GM18873 (cell line): Measurements from ENCODE around the gene ZDHHC11B.
"Not testable (repeated sequence)": the region's sequence is repeated elsewhere in the genome, so short reads cannot be mapped to it uniquely, and the experiment has no call there.

Source experiments
- ATAC-seq: cut with Tn5 transposase; IDR thresholded peaks from one replicate; pipeline ENCODE4 v1.9.1; 2021; ENCODE audit warnings: mild to moderate bottlenecking, moderate library complexity, moderate number of reproducible peaks; ENCODE audit not compliant: unreplicated experiment, low FRiP score

The ZDHHC11B gene

DNA sequence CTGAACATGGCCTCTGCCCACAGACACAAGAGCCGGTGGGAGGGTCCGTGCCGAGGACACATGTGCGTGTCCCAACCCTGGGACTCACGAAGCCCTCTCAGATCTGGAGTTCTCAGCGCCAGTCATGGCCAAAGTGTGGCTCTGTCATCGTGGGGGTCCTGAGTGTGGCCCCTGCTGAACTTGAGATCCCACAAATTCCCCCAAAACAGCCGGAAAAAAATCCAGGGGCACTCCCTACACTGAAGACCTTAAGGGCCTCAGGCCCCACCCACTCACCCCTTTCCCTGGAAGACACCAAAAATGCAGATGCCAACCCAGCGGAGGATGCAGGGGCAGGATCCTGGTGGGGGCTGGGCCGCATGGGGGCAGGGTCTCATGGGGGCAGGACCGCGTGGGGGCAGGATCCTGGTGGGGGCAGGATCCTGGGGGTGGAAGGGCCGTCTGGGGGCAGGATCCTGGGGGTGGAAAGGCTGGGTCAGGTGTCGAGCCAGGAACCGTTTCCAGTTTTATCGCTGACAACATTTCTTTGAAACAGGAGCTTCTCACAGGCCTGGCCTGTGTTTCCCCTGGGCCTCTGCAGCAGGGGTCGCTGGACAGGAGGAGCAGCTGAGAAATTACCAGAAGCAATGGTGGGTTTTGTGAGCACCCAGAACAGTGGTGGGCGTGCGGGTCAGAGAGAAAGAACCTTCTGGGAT lies 13.3 kb downstream of the ZDHHC11B start:
- not testable (repeated sequence) for ATAC-seq

DNA sequence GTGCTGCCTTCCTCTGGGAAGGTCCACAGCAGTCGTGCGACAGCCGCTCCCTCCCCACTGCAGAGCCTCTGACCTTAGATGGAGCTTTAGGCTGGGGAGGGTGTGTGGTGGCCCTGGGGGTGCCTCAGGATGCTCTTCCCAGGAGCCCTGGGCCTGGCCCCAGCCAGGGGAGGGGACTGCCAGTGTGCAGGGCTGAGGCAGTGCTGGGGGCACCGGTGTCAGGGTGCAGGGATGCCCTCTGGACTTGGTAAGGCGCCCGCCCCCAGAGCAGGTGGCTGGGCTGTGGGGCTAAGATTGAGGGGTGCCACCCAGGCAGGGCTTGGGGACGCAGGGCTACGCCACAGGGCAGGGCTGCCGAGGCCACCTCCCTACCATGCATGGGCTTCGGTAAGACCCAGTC lies 13.9 kb downstream of the ZDHHC11B start:
- not testable (repeated sequence) for ATAC-seq

DNA sequence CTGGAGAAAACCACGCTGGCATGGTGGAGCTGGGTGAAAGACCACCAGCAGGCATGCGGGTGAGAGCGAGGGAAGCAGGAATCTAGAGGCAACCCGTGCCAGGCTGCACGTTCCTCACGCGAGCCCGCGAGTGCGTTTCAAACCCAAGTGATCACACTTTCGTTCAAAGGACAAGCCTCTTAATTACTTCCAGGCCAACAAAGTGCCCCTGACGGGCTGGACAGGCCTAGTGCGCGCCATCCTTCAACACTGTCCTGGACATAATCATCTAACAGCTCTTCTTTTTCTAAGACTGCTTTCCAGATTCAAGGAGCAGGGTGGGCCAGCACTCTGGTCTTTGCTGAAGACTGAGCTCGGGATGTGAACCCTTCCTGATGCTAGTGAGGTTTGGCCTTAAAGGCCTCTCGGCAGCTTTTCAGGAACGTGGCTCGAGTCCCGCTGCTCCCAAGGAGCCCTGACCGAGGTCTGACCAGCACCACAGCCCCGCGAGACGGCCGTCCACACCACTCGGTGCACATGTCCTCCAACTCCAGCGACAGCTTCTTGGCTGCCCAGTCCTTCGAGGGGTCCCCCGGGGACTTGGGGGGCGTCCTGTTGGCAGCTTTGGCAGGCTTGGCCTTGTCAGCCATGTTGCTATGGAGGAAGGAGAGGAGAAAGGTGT lies 14.9 kb downstream of the ZDHHC11B start:
- ATAC-seq = not testable (repeated sequence)

GRCh38 chr5:766666-767431 lies 17.7 kb downstream of the ZDHHC11B start:
- ATAC-seq = no peak

DNA sequence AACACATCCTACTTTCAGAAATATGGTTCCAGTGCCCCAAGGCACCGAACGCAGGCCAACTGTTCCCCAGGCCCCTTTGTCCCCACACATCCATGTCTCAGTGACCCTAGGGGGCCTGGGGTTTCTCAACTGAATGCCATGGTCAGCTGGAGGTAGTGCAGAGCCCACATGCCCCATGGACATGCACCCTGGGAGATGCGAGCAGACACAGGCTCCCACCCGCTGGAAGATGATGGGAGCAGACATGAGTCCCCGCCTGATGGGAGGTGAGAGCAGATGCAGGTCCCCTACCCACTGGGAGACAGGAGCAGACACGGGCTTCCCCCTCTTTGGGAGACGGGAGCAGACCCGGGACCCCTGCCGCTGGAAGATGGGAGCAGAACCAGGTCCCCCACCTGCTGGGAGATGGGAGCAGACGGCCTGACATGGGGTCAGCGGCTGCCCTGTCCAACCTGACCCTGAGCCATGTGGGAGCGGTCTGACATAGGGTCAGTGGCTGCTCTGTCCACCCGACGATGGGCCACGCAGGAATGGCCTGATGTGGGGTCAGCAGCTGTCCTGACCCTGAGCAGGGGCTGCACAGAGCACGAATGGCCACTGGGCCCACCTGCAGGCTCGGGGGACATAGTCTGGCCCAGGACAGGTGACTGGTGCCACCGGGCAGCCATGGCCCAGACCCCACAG lies 18.4 kb downstream of the ZDHHC11B start:
- ATAC-seq = no peak

- no peak for ATAC-seq
Observed at GRCh38 chr5:763998-764781, 20.3 kb downstream of the ZDHHC11B start.

DNA sequence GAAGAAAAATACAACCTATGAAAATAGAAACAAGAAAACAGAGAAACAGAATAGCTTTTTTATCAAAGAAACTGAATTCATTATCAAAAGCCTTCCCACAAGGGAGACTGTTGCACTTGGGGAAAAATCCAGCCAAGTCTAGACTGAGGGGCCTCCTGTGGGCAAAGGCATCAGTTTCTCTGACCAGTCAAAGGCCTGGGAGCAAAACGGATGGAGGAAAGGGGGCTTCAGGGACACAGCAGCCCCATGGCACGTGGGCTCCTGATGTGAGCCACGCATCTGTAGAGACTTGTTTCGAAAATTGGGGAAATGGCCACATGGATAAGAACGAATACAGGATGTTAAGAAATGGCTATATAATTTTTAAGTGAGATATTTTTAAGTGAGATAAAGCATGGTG lies 21.1 kb downstream of the ZDHHC11B start:
- ATAC-seq = no peak

DNA sequence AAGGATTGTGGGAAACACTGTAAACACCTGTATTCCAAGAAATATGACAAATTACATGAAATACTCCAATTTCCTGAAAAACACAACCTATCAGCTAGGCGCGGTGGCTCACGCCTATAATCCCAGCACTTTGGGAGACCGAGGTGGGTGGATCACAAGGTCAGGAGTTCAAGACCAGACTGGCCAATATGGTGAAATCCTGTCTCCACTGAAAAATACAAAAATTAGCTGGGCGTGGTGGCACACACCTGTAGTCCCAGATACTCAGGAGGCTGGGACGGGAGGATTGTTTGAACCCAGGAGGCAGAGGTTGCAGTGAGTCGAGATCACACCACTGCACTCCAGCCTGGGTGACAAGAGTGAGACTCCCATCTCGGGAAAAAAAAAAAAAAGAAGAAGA lies 21.5 kb downstream of the ZDHHC11B start:
- not testable (repeated sequence) for ATAC-seq

GRCh38 chr5:761854-762710 lies 22.4 kb downstream of the ZDHHC11B start:
- ATAC-seq = no peak

GRCh38 chr5:761059-761771 lies 23.3 kb downstream of the ZDHHC11B start:
- no peak for ATAC-seq

DNA sequence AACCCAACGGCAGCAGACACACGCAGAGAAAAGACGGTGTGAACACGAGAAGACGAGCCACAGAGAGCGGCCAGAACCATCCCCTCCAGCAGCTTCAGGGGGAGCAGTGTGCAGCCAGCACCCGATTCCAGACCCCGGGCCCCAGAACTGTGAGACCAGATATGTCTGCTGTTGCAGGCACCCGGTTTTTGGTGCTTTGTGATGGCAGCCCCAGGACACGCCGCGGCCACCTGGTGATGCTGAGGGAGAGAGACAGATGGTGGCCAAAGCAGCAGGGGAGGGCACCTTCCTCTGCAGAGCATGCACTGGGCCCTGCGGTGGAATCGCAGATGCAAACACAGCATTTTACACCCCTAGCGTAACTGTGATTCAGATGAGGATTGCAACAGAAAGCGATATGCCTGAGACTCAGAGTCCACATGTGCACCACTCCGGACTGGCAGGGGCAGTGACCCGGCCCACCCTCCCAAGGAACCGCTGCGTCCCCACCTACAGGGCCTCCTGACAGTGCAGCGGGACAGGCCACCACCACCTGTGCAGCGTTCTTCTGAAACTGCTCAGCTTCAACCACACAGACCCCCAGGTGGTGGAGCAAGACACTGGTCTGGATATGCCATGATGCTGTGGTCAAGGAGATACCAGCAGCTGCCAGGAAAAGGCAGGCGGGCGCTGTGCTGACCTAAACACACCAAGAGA lies 24.0 kb downstream of the ZDHHC11B start:
- no peak for ATAC-seq

- ATAC-seq = no peak
Observed at GRCh38 chr5:759781-760362, 24.7 kb downstream of the ZDHHC11B start.

DNA sequence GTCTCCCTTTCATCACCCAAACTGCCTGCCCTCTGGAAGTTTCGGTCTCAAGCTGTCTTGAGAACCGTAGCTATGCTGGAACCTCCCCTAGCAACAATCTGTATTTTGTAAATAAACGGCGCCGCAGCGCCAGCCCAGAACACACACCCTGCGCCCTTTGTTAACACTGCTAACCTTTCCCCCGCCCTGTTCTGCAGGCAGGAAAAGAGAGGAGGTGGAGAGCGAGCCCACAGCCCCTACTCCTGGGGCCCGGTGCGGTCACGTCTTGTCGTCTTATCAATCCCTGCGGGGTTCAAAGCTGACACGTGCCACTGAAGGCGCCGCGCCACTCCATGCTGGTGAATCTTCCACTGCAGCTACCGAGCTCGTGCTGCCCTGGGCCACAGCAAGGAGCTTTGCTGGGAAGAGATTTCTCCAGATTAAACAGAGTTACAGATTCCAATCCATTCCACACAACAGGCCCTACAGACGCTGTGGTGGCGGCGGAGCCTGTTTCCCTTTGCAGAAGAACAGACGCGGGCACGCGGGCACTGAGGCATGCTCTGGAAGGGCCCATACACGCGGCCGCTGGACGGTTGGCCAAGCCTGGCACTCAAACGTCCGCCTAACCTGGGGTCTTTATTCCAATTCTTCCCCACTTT lies 25.3 kb downstream of the ZDHHC11B start:
- ATAC-seq = no peak

DNA sequence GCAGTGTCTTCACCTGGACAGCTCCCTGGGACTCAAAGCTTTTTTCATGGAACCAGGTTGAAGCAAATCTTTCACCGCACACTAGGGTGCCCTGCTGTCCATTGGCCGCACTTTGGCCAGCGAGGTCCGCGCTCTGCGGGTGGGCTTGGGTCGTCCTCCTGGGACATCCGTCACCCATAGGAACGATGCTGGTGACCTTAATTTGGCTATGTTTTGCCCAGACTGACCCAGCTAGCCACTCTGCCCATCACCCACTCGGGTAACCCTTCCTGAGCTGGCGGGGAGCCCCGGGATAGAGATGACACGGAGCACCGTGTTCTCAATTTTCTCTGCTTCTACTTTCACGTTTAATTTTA lies 25.9 kb downstream of the ZDHHC11B start:
- ATAC-seq = no peak

DNA sequence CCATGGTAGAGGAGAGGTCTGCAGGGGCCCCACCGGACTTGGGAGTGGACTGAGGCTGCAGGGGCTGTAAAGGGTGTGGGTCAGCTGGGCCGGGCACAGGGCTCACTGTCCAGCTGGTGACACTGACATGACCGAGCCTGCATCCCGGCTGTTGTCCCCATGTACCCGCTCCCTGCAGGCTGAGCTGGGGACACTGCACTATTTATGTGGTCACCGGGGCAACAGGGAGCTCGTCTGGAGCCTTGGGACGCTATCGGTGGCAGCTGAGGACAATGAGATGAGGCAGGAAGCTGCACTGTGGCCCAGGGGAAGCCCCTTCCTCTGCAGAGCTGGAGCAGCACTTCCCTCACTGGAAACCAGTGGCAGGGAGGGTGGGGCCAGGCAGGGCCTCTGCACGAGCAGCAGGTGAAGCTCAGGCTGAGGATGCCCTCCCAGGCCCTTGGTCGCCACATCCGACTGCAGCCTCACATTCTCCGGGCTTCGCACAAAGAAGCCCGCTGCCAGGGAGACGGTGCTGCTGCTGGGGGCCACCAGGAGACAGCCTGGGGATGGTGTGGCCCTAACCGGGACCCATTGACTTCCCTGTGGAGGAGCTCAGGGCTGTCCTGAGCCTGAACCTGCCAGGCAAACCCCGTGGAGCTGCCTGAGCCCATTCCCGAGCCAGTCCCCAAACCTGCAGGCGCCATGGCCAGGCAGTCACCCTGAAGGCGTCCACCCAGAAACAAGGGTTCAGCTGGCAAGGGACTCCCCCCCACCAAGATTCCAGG lies 26.4 kb downstream of the ZDHHC11B start:
- no peak for ATAC-seq

DNA sequence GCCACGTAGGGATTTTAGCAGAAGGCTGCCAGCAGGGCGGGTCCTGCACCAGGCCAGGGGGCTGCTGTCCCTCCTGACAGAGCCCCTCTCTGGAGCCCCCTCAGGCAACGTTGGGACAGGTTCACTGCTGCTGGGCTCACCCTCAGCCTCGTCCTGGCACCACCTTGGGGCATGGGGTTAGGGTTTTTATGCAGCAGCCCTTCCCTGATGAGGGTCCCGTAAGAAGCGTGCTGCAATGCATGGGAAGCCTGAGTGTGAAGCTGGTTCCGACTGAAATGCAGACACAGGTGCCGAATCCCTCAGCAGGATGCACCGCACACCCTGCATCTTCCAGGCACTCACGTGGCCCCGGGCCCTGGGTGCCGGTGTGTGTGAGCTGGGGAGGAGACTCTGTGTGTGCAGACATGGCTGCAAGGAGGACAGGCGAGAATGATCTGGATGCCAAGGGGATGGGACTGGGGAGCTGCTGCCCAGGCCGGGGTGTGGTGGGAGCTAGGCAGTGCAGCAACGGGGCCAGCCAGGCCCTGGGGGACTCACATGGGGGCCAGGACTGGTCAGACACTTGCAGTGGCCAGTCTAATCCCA lies 27.1 kb downstream of the ZDHHC11B start:
- no peak for ATAC-seq
